ENCODE results near the gene CLEC1B.

CLEC1B gene

DNA sequence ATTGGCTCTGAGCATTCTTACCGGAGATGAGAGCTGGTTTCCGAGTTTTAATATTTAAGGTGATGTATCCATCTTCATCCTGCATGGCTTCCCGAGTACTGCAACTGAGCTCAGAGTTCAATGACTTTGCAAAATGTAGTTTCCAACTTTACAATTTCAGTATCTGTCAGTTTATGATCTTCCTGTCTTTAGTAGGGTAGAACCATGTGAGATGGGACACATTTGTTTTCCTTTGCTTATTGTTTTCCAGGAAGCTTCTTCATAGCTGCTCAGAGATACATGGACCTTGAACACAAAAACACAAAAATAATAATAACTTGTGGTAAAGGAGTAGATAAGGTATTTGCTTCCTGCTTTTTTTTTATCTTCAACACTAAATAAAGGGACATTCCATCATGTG is at the start of gene CLEC1B:
Gene CLEC1B, minus strand, starts transcription at position 106 of the 400 bp plus-strand sequence. Its CDS starts 21 bp downstream, at position 85.
- H3K4me3 ChIP-seq (ENCODE audit: low read depth, low read length), result no peak within 1 kb of the TSS
- TF ChIP-seq, protein P1, sequence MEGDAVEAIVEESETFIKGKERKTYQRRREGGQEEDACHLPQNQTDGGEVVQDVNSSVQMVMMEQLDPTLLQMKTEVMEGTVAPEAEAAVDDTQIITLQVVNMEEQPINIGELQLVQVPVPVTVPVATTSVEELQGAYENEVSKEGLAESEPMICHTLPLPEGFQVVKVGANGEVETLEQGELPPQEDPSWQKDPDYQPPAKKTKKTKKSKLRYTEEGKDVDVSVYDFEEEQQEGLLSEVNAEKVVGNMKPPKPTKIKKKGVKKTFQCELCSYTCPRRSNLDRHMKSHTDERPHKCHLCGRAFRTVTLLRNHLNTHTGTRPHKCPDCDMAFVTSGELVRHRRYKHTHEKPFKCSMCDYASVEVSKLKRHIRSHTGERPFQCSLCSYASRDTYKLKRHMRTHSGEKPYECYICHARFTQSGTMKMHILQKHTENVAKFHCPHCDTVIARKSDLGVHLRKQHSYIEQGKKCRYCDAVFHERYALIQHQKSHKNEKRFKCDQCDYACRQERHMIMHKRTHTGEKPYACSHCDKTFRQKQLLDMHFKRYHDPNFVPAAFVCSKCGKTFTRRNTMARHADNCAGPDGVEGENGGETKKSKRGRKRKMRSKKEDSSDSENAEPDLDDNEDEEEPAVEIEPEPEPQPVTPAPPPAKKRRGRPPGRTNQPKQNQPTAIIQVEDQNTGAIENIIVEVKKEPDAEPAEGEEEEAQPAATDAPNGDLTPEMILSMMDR (IDR thresholded peaks at IDR 0.05; ENCODE audit: insufficient read depth, low read depth, low read length, missing control alignments), result no peak
- no peak for DNase-seq (ENCODE audit: low read depth)

DNA sequence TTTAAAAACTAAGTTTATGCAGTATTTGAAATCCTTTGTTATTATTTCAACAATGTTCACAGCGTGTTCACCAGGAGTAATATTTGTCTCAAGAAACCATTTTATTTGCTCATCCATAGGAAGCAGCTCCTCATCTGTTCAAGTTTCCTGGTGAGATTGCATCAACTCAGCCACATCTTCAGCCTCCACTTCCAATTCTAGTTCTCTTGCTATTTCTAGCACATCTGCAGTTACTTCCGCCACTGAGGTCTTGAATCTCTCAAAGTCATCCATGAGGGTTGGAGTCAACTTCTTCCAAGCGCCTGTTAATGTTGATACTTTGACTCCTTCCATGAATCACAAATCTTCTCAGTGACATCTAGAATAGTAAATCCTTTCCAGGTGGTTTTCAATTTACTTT is 49.6 kb upstream of the CLEC1B start:
- TF ChIP-seq, protein P1 (IDR thresholded peaks at IDR 0.05; ENCODE audit: insufficient read depth, low read depth, low read length, missing control alignments), result no peak
- no peak overlapping the region for H3K4me3 ChIP-seq (ENCODE audit: low read depth, low read length)
- no peak for DNase-seq (ENCODE audit: low read depth)

- peak; percentile 23 for DNase-seq (ENCODE audit: low read depth)
- TF ChIP-seq, protein P1 (IDR thresholded peaks at IDR 0.05; ENCODE audit: insufficient read depth, low read depth, low read length, missing control alignments), result no peak
- no peak overlapping the region for H3K4me3 ChIP-seq (ENCODE audit: low read depth, low read length)
Measured at GRCh38 chr12:10042167-10042566, 43.2 kb upstream of the CLEC1B start.

GRCh38 chr12:10033783-10034545 is 35.0 kb upstream of the CLEC1B start:
- DNase-seq (ENCODE audit: low read depth), result no peak

GRCh38 chr12:10031771-10032175 is 32.9 kb upstream of the CLEC1B start:
- DNase-seq (ENCODE audit: low read depth), result no peak
- TF ChIP-seq, protein P1 (IDR thresholded peaks at IDR 0.05; ENCODE audit: insufficient read depth, low read depth, low read length, missing control alignments), result no peak
- no peak overlapping the region for H3K4me3 ChIP-seq (ENCODE audit: low read depth, low read length)

More at GRCh38 chr12:10033783-10034545, 35.0 kb upstream of the CLEC1B start:
- H3K4me3 ChIP-seq (ENCODE audit: low read depth, low read length), result no peak overlapping the region
- TF ChIP-seq, protein P1 (IDR thresholded peaks at IDR 0.05; ENCODE audit: insufficient read depth, low read depth, low read length, missing control alignments), result peak; percentile 18

DNA sequence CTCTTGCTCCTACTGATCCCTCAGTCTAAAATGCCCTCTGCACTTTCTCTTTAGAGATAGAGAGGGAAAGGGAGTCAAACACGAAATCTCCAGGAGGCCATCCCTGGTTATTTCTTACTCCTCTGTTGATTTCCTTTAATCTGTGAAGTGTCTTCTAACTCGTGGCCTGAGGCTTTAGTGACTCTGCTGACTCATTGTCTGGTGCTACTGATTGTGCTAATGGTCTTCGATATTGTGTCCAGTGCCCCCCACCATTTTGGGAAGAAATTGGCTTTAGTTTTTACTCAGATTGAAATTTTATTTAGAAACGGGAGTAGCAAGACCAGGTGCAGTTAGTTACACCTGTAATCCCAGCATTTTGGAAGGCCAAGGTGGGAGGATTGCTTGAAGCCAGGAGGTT is 32.4 kb upstream of the CLEC1B start:
- H3K4me3 ChIP-seq (ENCODE audit: low read depth, low read length), result no peak overlapping the region
- no peak for DNase-seq (ENCODE audit: low read depth)
- TF ChIP-seq, protein P1 (IDR thresholded peaks at IDR 0.05; ENCODE audit: insufficient read depth, low read depth, low read length, missing control alignments), result no peak

GRCh38 chr12:10030446-10030845 is 31.5 kb upstream of the CLEC1B start, which contains the start of gene CLEC9A:
TSS of gene CLEC9A (plus strand) at chr12:10030682. CDS start at chr12:10052688, 22,006 bp downstream.
- TF ChIP-seq, protein P1 (IDR thresholded peaks at IDR 0.05; ENCODE audit: insufficient read depth, low read depth, low read length, missing control alignments), result no peak
- H3K4me3 ChIP-seq (ENCODE audit: low read depth, low read length), result no peak within 1 kb of the TSS
- DNase-seq (ENCODE audit: low read depth), result no peak

Data from GM12865 (cell line).